Mesenchymal stem cell (in vitro differentiated cells and primary cell): ENCODE data around the gene SMG1.

Experiments
- DNase-seq: peaks from one replicate; pipeline ENCODE4 v3.0.0-alpha.2; 2013
- H2AFZ ChIP-seq: one replicate; pipeline ENCODE4 v1.6.1; 2013; ENCODE audit warnings: low read depth, mild to moderate bottlenecking, control low read depth, inconsistent platforms, low read length, moderate library complexity
- H2AK5ac ChIP-seq: 2 replicates; pipeline ENCODE4 v1.6.1; 2013; ENCODE audit warnings: low read length, moderate library complexity, mild to moderate bottlenecking, inconsistent platforms; ENCODE audit not compliant: severe bottlenecking
- H2BK120ac ChIP-seq: one replicate; pipeline ENCODE4 v1.6.1; 2013; ENCODE audit warnings: low read depth, mild to moderate bottlenecking, inconsistent platforms, low read length, moderate library complexity
- H2BK12ac ChIP-seq, 2 experiments: one replicate each; pipeline ENCODE4 v1.6.1; 2013; ENCODE audit warnings: inconsistent platforms in 2 of 2, low read length in 2 of 2, mild to moderate bottlenecking in 2 of 2, moderate library complexity in 2 of 2, control low read depth in 1 of 2
- H2BK15ac ChIP-seq: one replicate; pipeline ENCODE4 v1.6.1; 2013; ENCODE audit warnings: mild to moderate bottlenecking, low read depth, inconsistent platforms; ENCODE audit not compliant: poor library complexity, severe bottlenecking
- H2BK5ac ChIP-seq: 2 replicates; pipeline ENCODE4 v1.6.1; 2013; ENCODE audit warnings: low read depth, mild to moderate bottlenecking, low read length, control low read depth, inconsistent platforms; ENCODE audit not compliant: poor library complexity, severe bottlenecking
- H3K14ac ChIP-seq, 2 experiments: one replicate each; pipeline ENCODE4 v1.6.1; 2013; ENCODE audit warnings: inconsistent platforms in 2 of 2, low read length in 2 of 2, control low read depth in 1 of 2, mild to moderate bottlenecking in 1 of 2, moderate library complexity in 1 of 2
- H3K18ac ChIP-seq, 2 experiments: one replicate each; pipeline ENCODE4 v1.6.1; 2013; ENCODE audit warnings: inconsistent platforms in 2 of 2, low read length in 2 of 2, control low read depth in 1 of 2, low read depth in 1 of 2, mild to moderate bottlenecking in 1 of 2
- H3K23ac ChIP-seq, 2 experiments: one replicate each; pipeline ENCODE4 v1.6.1; 2013; ENCODE audit warnings: inconsistent platforms in 2 of 2, low read length in 2 of 2, mild to moderate bottlenecking in 2 of 2, moderate library complexity in 2 of 2, control low read depth in 1 of 2
- H3K27ac ChIP-seq: 2 replicates; pipeline ENCODE4 v1.5.1; 2013; ENCODE audit warnings: mild to moderate bottlenecking, moderate library complexity, low read length, control low read depth, inconsistent platforms; ENCODE audit not compliant: poor library complexity, severe bottlenecking
- H3K27me3 ChIP-seq, 2 experiments: 2 replicates each; pipeline versions ENCODE4 v1.6.1 to v1.7.0; 2013; ENCODE audit warnings: low read length in 2 of 2, mild to moderate bottlenecking in 2 of 2, moderate library complexity in 2 of 2, control low read depth in 1 of 2, inconsistent platforms in 1 of 2; ENCODE audit not compliant: control insufficient read depth in 1 of 2, insufficient read depth in 1 of 2
- H3K36me3 ChIP-seq, 2 experiments: 2 replicates each; pipeline versions ENCODE4 v1.6.1 to v1.7.0; 2013; ENCODE audit warnings: low read length in 2 of 2, control low read depth in 1 of 2, inconsistent platforms in 1 of 2, low read depth in 1 of 2, mild to moderate bottlenecking in 1 of 2; ENCODE audit not compliant: insufficient read depth in 2 of 2, control insufficient read depth in 1 of 2
- H3K4ac ChIP-seq, 2 experiments: one replicate each; pipeline ENCODE4 v1.6.1; 2013; ENCODE audit warnings: inconsistent platforms in 2 of 2, low read length in 2 of 2, mild to moderate bottlenecking in 2 of 2, moderate library complexity in 2 of 2, control low read depth in 1 of 2, low read depth in 1 of 2
- H3K4me1 ChIP-seq: 2 replicates; pipeline ENCODE4 v1.6.1; 2013; ENCODE audit warnings: low read depth, low read length, control low read depth; ENCODE audit not compliant: control insufficient read depth, insufficient read depth
- H3K4me2 ChIP-seq: 2 replicates; pipeline ENCODE4 v1.6.1; 2013; ENCODE audit warnings: low read length, mild to moderate bottlenecking, inconsistent platforms; ENCODE audit not compliant: poor library complexity, severe bottlenecking
- H3K4me3 ChIP-seq, 2 experiments: 2 replicates each; pipeline versions ENCODE4 v1.5.1 to v1.7.0; 2013; ENCODE audit warnings: low read length in 2 of 2, mild to moderate bottlenecking in 2 of 2, control low read depth in 1 of 2, low read depth in 1 of 2; ENCODE audit not compliant: insufficient read depth in 1 of 2
- H3K79me1 ChIP-seq: replicated peaks from 2 replicates; pipeline ENCODE4 v1.6.1; 2013; ENCODE audit warnings: mild to moderate bottlenecking, control low read depth, low read length, inconsistent platforms; ENCODE audit not compliant: poor library complexity, severe bottlenecking
- H3K9ac ChIP-seq: 2 replicates; pipeline ENCODE4 v1.7.0; 2013; ENCODE audit warnings: mild to moderate bottlenecking, low read length, moderate library complexity
- H3K9me3 ChIP-seq: 2 replicates; pipeline ENCODE4 v1.7.0; 2013; ENCODE audit warnings: mild to moderate bottlenecking, low read length; ENCODE audit not compliant: control insufficient read depth
- H4K8ac ChIP-seq: one replicate; pipeline ENCODE4 v1.6.1; 2013; ENCODE audit warnings: inconsistent platforms, mild to moderate bottlenecking, low read length, moderate library complexity
- H4K91ac ChIP-seq: one replicate; pipeline ENCODE4 v1.6.1; 2013; ENCODE audit warnings: mild to moderate bottlenecking, low read length, inconsistent platforms
- WGBS: methylation state at CpG from one replicate; pipeline ENCODE4 v1.1.7; 2013; ENCODE audit warnings: mixed read lengths; 5-methylcytosine and 5-hydroxymethylcytosine counted together

The SMG1 gene

DNA sequence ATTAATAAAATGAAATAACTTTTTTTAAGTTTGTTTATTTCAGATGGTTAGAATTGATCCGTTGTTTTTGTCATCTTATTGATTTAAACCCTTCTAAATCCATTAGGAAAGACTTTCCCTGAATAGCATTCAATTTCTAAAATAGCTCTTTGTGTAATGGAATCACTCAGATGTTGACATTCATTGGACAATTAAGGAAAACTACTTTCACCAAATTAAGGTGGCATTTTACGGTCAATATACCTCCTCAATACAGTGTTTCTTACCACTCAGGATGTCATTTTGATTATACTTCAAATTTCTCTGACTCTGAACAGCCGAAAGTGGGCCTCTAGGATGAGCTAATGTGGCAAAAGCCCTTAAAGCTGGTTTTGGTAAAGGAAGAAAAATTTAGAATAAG is 126.7 kb downstream of the SMG1 start:
- Histone ChIP-seq H3K4ac (no peak overlapping the region), H3K4me2 (peak overlapping the region; percentile 94), H3K23ac (no peak overlapping the region), H3K9me3 (no peaks in the 10 kb centered on the region), H3K27ac (no peak overlapping the region), H3K18ac (no peak overlapping the region), H3K36me3 (peaks cover 6 to 35% of the 10 kb centered on the region in 2 experiments), H4K8ac (no peak overlapping the region), H3K4me1 (peaks cover 6% of the 10 kb centered on the region), H2AK5ac (no peak overlapping the region), H3K79me1 (peaks cover 4% of the 10 kb centered on the region), H2BK120ac (no peak overlapping the region), H3K14ac (no peak overlapping the region), H3K27me3 (no peaks in the 10 kb centered on the region), H3K4me3 (peak overlapping the region in 1 of 2 experiments; percentile 95), H2BK5ac (no peak overlapping the region), H3K9ac (peak overlapping the region; percentile 96), H2BK12ac (no peak overlapping the region), H2BK15ac (no peak overlapping the region), H4K91ac (no peak overlapping the region), H2AFZ (no peak overlapping the region)
- WGBS = 66% methylated on average over 2 of the region's 3 CpGs
- DNase-seq = no peak

DNA sequence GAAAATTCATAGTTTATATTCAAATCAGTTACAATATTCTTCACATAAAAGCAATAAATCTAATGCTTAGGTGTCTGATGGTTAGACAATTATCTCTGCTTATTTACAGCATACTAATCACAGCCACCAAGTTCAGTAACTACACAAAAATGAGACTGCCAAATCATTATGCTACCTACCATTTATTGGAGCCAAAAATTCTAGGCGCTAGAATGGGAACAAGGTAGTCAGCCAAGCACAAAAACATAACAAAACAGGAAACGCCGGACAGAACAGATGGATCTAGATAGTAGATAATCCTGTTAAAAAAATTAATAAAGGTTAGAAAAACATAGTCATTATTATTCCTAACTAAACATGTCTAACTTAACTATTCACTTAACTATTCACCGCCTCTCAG is 128.5 kb downstream of the SMG1 start:
- H3K27ac ChIP-seq = no peak overlapping the region
- H3K27me3 ChIP-seq = no peaks in the 10 kb centered on the region
- WGBS = 100% methylated on average over 2 of the region's 4 CpGs
- H2AK5ac ChIP-seq = no peak overlapping the region
- no peak overlapping the region for H4K91ac ChIP-seq
- H3K36me3 ChIP-seq = peaks cover 14 to 51% of the 10 kb centered on the region in 2 experiments
- H3K4ac ChIP-seq = no peak overlapping the region
- no peak overlapping the region for H3K23ac ChIP-seq
- H2BK120ac ChIP-seq = no peak overlapping the region
- no peak overlapping the region for H2BK15ac ChIP-seq
- no peaks in the 10 kb centered on the region for H3K9me3 ChIP-seq
- H2BK5ac ChIP-seq = no peak overlapping the region
- peaks cover 4% of the 10 kb centered on the region for H3K79me1 ChIP-seq
- H2BK12ac ChIP-seq = no peak overlapping the region
- no peak overlapping the region for H3K18ac ChIP-seq
- peaks cover 5% of the 10 kb centered on the region for H3K4me1 ChIP-seq
- H4K8ac ChIP-seq = no peak overlapping the region
- no peak overlapping the region for H3K14ac ChIP-seq
- H3K4me3 ChIP-seq = no peak overlapping the region
- no peak for DNase-seq
- H3K9ac ChIP-seq = peak overlapping the region; percentile 2
- H3K4me2 ChIP-seq = no peak overlapping the region
- H2AFZ ChIP-seq = no peak overlapping the region

GRCh38 chr16:18796377-18796776 is 129.8 kb downstream of the SMG1 start:
- 20% methylated on average over 1 of the region's 1 CpG for WGBS
- Histone ChIP-seq H3K27ac (no peak overlapping the region), H2BK15ac (no peak overlapping the region), H2BK5ac (no peak overlapping the region), H3K4me1 (peaks cover 2% of the 10 kb centered on the region), H3K36me3 (peaks cover 11 to 65% of the 10 kb centered on the region in 2 experiments), H2BK120ac (no peak overlapping the region), H3K4ac (no peak overlapping the region), H3K18ac (no peak overlapping the region), H4K91ac (no peak overlapping the region), H2BK12ac (no peak overlapping the region), H3K4me2 (no peak overlapping the region), H3K79me1 (peaks cover 2% of the 10 kb centered on the region), H3K4me3 (no peak overlapping the region), H2AFZ (no peak overlapping the region), H2AK5ac (no peak overlapping the region), H3K27me3 (no peaks in the 10 kb centered on the region), H3K14ac (no peak overlapping the region), H3K9ac (no peak overlapping the region), H4K8ac (no peak overlapping the region), H3K9me3 (no peaks in the 10 kb centered on the region), H3K23ac (no peak overlapping the region)
- no peak for DNase-seq

DNA sequence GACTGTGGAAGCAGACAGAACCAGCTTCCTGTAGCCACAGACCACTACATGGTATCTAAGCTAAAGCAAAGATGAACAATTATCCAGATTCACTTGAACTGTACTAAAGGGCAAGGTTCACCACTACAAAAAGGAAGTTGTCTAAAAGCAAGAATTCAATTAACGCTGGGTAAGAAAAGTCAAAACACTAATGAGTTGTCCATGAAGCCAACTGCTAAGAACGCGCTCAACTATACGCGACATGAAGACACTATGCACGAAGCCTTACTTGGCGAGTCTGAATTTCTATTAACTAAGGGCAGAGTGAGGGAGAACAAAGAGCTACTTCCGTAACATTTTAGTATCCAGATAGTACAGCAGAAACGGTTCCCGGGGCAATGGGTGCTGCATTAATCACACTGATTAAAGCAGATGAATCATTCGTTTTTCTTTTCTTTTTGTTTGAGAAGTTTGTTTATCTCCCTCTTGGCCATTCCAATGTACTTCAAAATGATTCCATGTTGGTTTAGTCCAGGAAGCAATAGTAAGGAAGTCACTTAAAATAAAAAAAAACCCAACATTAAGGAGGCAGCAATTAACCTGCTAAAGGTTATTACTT is 133.3 kb downstream of the SMG1 start:
- H3K18ac ChIP-seq = no peak overlapping the region
- H2BK12ac ChIP-seq = no peak overlapping the region
- no peak overlapping the region for H3K23ac ChIP-seq
- no peak overlapping the region for H2BK5ac ChIP-seq
- H3K4ac ChIP-seq = no peak overlapping the region
- H3K9ac ChIP-seq = no peak overlapping the region
- H3K9me3 ChIP-seq = no peaks in the 10 kb centered on the region
- H3K27me3 ChIP-seq = no peaks in the 10 kb centered on the region
- H2BK15ac ChIP-seq = no peak overlapping the region
- H3K27ac ChIP-seq = no peak overlapping the region
- DNase-seq = no peak
- no peak overlapping the region for H2AFZ ChIP-seq
- H2AK5ac ChIP-seq = no peak overlapping the region
- peaks cover 4% of the 10 kb centered on the region for H3K4me1 ChIP-seq
- no peak overlapping the region for H2BK120ac ChIP-seq
- H3K4me2 ChIP-seq = no peak overlapping the region
- 98% methylated on average over 8 of the region's 11 CpGs for WGBS
- H3K4me3 ChIP-seq = no peak overlapping the region
- H4K8ac ChIP-seq = no peak overlapping the region
- H3K79me1 ChIP-seq = peaks cover 4% of the 10 kb centered on the region
- H3K36me3 ChIP-seq = peaks cover 19 to 76% of the 10 kb centered on the region in 2 experiments
- no peak overlapping the region for H4K91ac ChIP-seq
- no peak overlapping the region for H3K14ac ChIP-seq
